ENCODE data around the gene DGCR6L.
"Not testable (repeated sequence)": the region's sequence is repeated elsewhere in the genome, so short reads cannot be mapped to it uniquely, and the experiment has no call there.

DGCR6L gene

GRCh38 chr22:20308806-20309650 is 10.8 kb downstream of the DGCR6L start:
- DNase-seq = not testable (repeated sequence)

GRCh38 chr22:20307448-20308447 is 12.1 kb downstream of the DGCR6L start:
- DNase-seq = not testable (repeated sequence)

GRCh38 chr22:20306646-20307447 is 13.0 kb downstream of the DGCR6L start:
- DNase-seq = not testable (repeated sequence)

- DNase-seq = no peak
These were observed 13.8 kb downstream of the DGCR6L start for GRCh38 chr22:20305894-20306645.

GRCh38 chr22:20305230-20305893 is 14.5 kb downstream of the DGCR6L start:
- not testable (repeated sequence) for DNase-seq

- no peak for DNase-seq
These were observed 15.2 kb downstream of the DGCR6L start for GRCh38 chr22:20304646-20305045.

GRCh38 chr22:20303229-20303534 is 16.7 kb downstream of the DGCR6L start:
- DNase-seq = not testable (repeated sequence)

- DNase-seq = no peak
These were observed 17.2 kb downstream of the DGCR6L start for GRCh38 chr22:20302438-20303228.

GRCh38 chr22:20299746-20300136 is 20.1 kb downstream of the DGCR6L start:
- no peak for DNase-seq

GRCh38 chr22:20298803-20299745 is 20.8 kb downstream of the DGCR6L start:
- peak; percentile 49 for DNase-seq

GRCh38 chr22:20298110-20298802 is 21.6 kb downstream of the DGCR6L start:
- no peak for DNase-seq

- DNase-seq = no peak
These were observed 22.3 kb downstream of the DGCR6L start for GRCh38 chr22:20297414-20298109.

GRCh38 chr22:20296598-20296997 is 23.3 kb downstream of the DGCR6L start:
- peak; percentile 13 for DNase-seq

- no peak for DNase-seq
These were observed 24.4 kb downstream of the DGCR6L start for GRCh38 chr22:20295262-20296064.

GRCh38 chr22:20292673-20293232 is 27.1 kb downstream of the DGCR6L start:
- DNase-seq = no peak

- DNase-seq = no peak
These were observed 27.8 kb downstream of the DGCR6L start for GRCh38 chr22:20292108-20292507.

Data from fibroblast of skin of abdomen (primary cell).